Measurements from ENCODE around the gene ABCB9. TPM values are rescaled to one million over a fixed set of nuclear protein-coding genes. Genes with fewer than 3 reads are reported as not detected.

The ABCB9 gene
- total and polyA plus RNA-seq, 9 donors = 1.7 to 14.3 (median 5.5) TPM

GRCh38 chr12:122984612-122985337 lies 18.5 kb upstream of the ABCB9 start:
- TF ChIP-seq POLR2A (IDR thresholded peaks at IDR 0.05) (no peak), EP300 (IDR thresholded peaks at IDR 0.05) (no peak), CTCF (IDR thresholded peaks at IDR 0.05) (no peak)
- Histone ChIP-seq H3K4me1 (ENCODE audit: insufficient read depth) (peaks cover 26% of the 10 kb centered on the region), H3K9me3 (no peaks in the 10 kb centered on the region), H3K27me3 (no peaks in the 10 kb centered on the region), H3K27ac (peak overlapping the region; percentile 27 to 88), H3K4me3 (no peak overlapping the region), H3K36me3 (no peaks in the 10 kb centered on the region)
- 2 to 6% (median 3%) methylated on average over 34 of the region's 34 CpGs for WGBS, 3 donors
- intact Hi-C loops (cut with DNase I) = loop anchor here in 3 of 4 donors (5.0 kb wide), 2 partner anchors 168 to 253 kb away; partner anchors contain the start of gene PITPNM2 (in 3 of the 3)
- peak; percentile 63 to 81 (median 74) for DNase-seq

GRCh38 chr12:122983789-122984515 lies 17.7 kb upstream of the ABCB9 start:
- intact Hi-C loops (cut with DNase I) = loop anchor here in 3 of 4 donors (5.0 kb wide), 2 partner anchors 168 to 253 kb away; partner anchors contain the start of gene PITPNM2 (in 3 of the 3)
- TF ChIP-seq CTCF (IDR thresholded peaks at IDR 0.05) (no peak), POLR2A (IDR thresholded peaks at IDR 0.05) (no peak), EP300 (IDR thresholded peaks at IDR 0.05) (no peak)
- no peaks in the 10 kb centered on the region for H3K36me3 ChIP-seq
- no peaks in the 10 kb centered on the region for H3K9me3 ChIP-seq
- H3K27me3 ChIP-seq = no peaks in the 10 kb centered on the region
- 21 to 37% (median 28%) methylated on average over 5 to 9 of the region's 9 CpGs for WGBS, 3 donors
- H3K27ac ChIP-seq = peak overlapping the region; percentile 61 to 88
- H3K4me3 ChIP-seq = no peak overlapping the region
- peak in 2 of 5 donors; percentile 46 to 56 for DNase-seq
- H3K4me1 ChIP-seq (ENCODE audit: insufficient read depth) = peaks cover 31% of the 10 kb centered on the region

- no peaks in the 10 kb centered on the region for H3K9me3 ChIP-seq
- no peaks in the 10 kb centered on the region for H3K27me3 ChIP-seq
- H3K27ac ChIP-seq = peak overlapping the region; percentile 61 to 88
- no peak overlapping the region for H3K4me3 ChIP-seq
- no peak for TF ChIP-seq CTCF (IDR thresholded peaks at IDR 0.05)
- intact Hi-C loops (cut with DNase I) = loop anchor here in 3 of 4 donors (5.0 kb wide), 2 partner anchors 169 to 254 kb away; partner anchors contain the start of gene PITPNM2 (in 3 of the 3)
- H3K4me1 ChIP-seq (ENCODE audit: insufficient read depth) = peaks cover 31% of the 10 kb centered on the region
- peak in 2 of 5 donors; percentile 31 to 41 for DNase-seq
- H3K36me3 ChIP-seq = no peaks in the 10 kb centered on the region
- 56 to 68% (median 61%) methylated on average over 21 of the region's 21 CpGs for WGBS, 3 donors
Measured at GRCh38 chr12:122982963-122983788, 16.9 kb upstream of the ABCB9 start.

DNA sequence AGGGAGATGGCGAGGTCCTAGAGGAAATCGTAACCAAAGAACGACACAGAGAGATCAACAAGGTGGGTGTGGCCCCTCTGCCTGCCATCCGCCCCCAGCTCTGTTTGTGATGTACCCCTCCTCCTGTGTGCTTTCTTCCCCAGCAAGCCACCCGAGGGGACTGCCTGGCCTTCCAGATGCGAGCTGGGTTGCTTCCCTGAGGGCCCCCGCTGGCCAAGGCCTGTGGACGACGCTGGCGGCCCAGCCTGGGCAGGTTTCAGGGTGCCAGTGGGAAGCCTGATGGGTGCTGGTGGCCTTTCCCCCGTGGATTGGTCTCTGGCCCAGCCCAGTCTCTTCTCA lies 16.2 kb upstream of the ABCB9 start:
- WGBS, 3 donors = 60 to 65% (median 62%) methylated on average over 10 to 11 of the region's 11 CpGs
- Histone ChIP-seq H3K27ac (peak overlapping the region in 1 of 2 donors; percentile 88), H3K36me3 (no peaks in the 10 kb centered on the region), H3K4me1 (ENCODE audit: insufficient read depth) (peaks cover 31% of the 10 kb centered on the region), H3K9me3 (no peaks in the 10 kb centered on the region), H3K4me3 (no peak overlapping the region), H3K27me3 (no peaks in the 10 kb centered on the region)
- peak in 2 of 5 donors; percentile 35 to 40 for DNase-seq
- no peak for TF ChIP-seq POLR2A (IDR thresholded peaks at IDR 0.05)
- TF ChIP-seq EP300 (IDR thresholded peaks at IDR 0.05) = no peak
- no peak for TF ChIP-seq CTCF (IDR thresholded peaks at IDR 0.05)
- intact Hi-C loops (cut with DNase I) = loop anchor here in 3 of 4 donors (5.0 kb wide), 2 partner anchors 170 to 255 kb away; partner anchors contain the start of gene PITPNM2 (in 3 of the 3)
